LoVo (cell line): ENCODE data around the gene RHEB.

ENCODE experiments used
- DNase-seq: peaks from one replicate; pipeline ENCODE4 v3.0.0-alpha.2; 2016; ENCODE audit warnings: low spot score

The RHEB gene

GRCh38 chr7:151470711-151471110 is 49.0 kb downstream of the RHEB start:
- no peak for DNase-seq

- DNase-seq: no peak
Observed at GRCh38 chr7:151469281-151469680, 50.4 kb downstream of the RHEB start.

- DNase-seq: no peak
Observed at GRCh38 chr7:151468217-151469018, 51.3 kb downstream of the RHEB start.

GRCh38 chr7:151465169-151465568 is 54.5 kb downstream of the RHEB start:
- DNase-seq: no peak

- peak; percentile 18 for DNase-seq
Observed at GRCh38 chr7:151462306-151462779, 57.4 kb downstream of the RHEB start.

- DNase-seq: no peak
Observed at GRCh38 chr7:151461942-151462230, 57.8 kb downstream of the RHEB start.

GRCh38 chr7:151461096-151461941 is 58.4 kb downstream of the RHEB start:
- DNase-seq: no peak

- DNase-seq: peak; percentile 15
Observed at GRCh38 chr7:151460474-151460855, 59.2 kb downstream of the RHEB start.

GRCh38 chr7:151459726-151460473 is 59.8 kb downstream of the RHEB start:
- peak; percentile 99 for DNase-seq

- no peak for DNase-seq
Observed at GRCh38 chr7:151457534-151457933, 62.2 kb downstream of the RHEB start.

GRCh38 chr7:151456782-151457181 is 62.9 kb downstream of the RHEB start:
- no peak for DNase-seq

GRCh38 chr7:151456276-151456675 is 63.4 kb downstream of the RHEB start:
- DNase-seq: no peak

GRCh38 chr7:151455690-151456089 is 64.0 kb downstream of the RHEB start:
- no peak for DNase-seq

GRCh38 chr7:151454932-151455530 is 64.7 kb downstream of the RHEB start:
- no peak for DNase-seq

- no peak for DNase-seq
Observed at GRCh38 chr7:151454305-151454704, 65.4 kb downstream of the RHEB start.

GRCh38 chr7:151453326-151453791 is 66.3 kb downstream of the RHEB start:
- DNase-seq: no peak

GRCh38 chr7:151452680-151453325 is 66.9 kb downstream of the RHEB start:
- DNase-seq: no peak

GRCh38 chr7:151451626-151452571 is 67.8 kb downstream of the RHEB start:
- DNase-seq: no peak

- no peak for DNase-seq
Observed at GRCh38 chr7:151451156-151451555, 68.5 kb downstream of the RHEB start.

GRCh38 chr7:151449990-151450389 is 69.7 kb downstream of the RHEB start:
- no peak for DNase-seq
